Smooth muscle cell (in vitro differentiated cells): ENCODE data around the gene ATF6B. TPM values are rescaled to one million over a fixed set of nuclear protein-coding genes. Genes with fewer than 3 reads are reported as not detected.

Source experiments
- DNase-seq: peaks from one replicate; lab custom pipeline; 2025; ENCODE audit not compliant: unreplicated experiment; lab: John Stamatoyannopoulos, UW
- H2AFZ ChIP-seq: fragments of 200-600 bp; sonication (generic); 2 replicates; pipeline ENCODE4 v1.6.0; 2016; ENCODE audit warnings: antibody characterized with exemption, low read depth, mild to moderate bottlenecking
- H3F3A ChIP-seq: fragments of 200-600 bp; sonication (generic); 2 replicates; pipeline ENCODE4 v1.6.0; 2017; ENCODE audit warnings: antibody characterized with exemption, low read depth
- H3K27ac ChIP-seq: fragments of 200-600 bp; sonication (generic); 2 replicates; pipeline ENCODE4 v1.5.1; 2016; ENCODE audit warnings: low read depth, mild to moderate bottlenecking
- H3K27me3 ChIP-seq: fragments of 200-600 bp; sonication (generic); 2 replicates; pipeline ENCODE4 v1.6.1; 2016; ENCODE audit warnings: low read depth, mild to moderate bottlenecking
- H3K36me3 ChIP-seq: fragments of 200-600 bp; sonication (generic); 2 replicates; pipeline ENCODE4 v1.5.1; 2016; ENCODE audit warnings: low read depth
- H3K4me1 ChIP-seq: fragments of 200-600 bp; sonication (generic); 2 replicates; pipeline ENCODE4 v1.5.1; 2016; ENCODE audit warnings: low read depth
- H3K4me2 ChIP-seq: fragments of 200-600 bp; sonication (generic); 2 replicates; pipeline ENCODE4 v1.6.0; 2016; ENCODE audit warnings: mild to moderate bottlenecking
- H3K4me3 ChIP-seq: fragments of 200-600 bp; sonication (generic); 2 replicates; pipeline ENCODE4 v1.5.1; 2016; ENCODE audit warnings: mild to moderate bottlenecking
- H3K79me2 ChIP-seq: fragments of 200-600 bp; sonication (generic); 2 replicates; pipeline ENCODE4 v1.6.0; 2016; ENCODE audit warnings: low read depth, mild to moderate bottlenecking
- H3K9ac ChIP-seq: fragments of 200-600 bp; sonication (generic); 2 replicates; pipeline ENCODE4 v1.6.0; 2016; ENCODE audit warnings: low read depth
- H3K9me3 ChIP-seq: fragments of 200-600 bp; sonication (generic); replicated peaks from 2 replicates; pipeline ENCODE4 v1.5.1; 2016; ENCODE audit warnings: low read depth
- H4K20me1 ChIP-seq: fragments of 200-600 bp; sonication (generic); 2 replicates; pipeline ENCODE4 v1.6.0; 2016; ENCODE audit warnings: low read depth
- CTCF ChIP-seq: fragments of 200-600 bp; sonication (generic); IDR thresholded peaks from 2 replicates; pipeline ENCODE4 v1.5.1; 2017; ENCODE audit warnings: borderline replicate concordance, mild to moderate bottlenecking, antibody characterized with exemption; ENCODE audit not compliant: insufficient read depth, poor library complexity, severe bottlenecking
- WGBS: methylation state at CpG from one replicate; pipeline ENCODE4 v1.1.7; 2016; ENCODE audit warnings: low lambda C conversion rate; 5-methylcytosine and 5-hydroxymethylcytosine counted together
- polyA plus RNA-seq: library from polyadenylated mRNA; unstranded; fragments of >200 nt; fragmentation: Nextera tagmentation; extraction: Ambion mirVana; gene quantifications from 2 replicates; pipeline ENCODE4 v1.2.1, GENCODE V29; 2016
- total RNA-seq: library from RNA; depleted of rRNA; stranded (reverse); fragments of >200 nt; gene quantifications from 2 replicates; pipeline ENCODE4 v1.2.3, GENCODE V29; 2014

The ATF6B gene
- total and polyA plus RNA-seq, 2 experiments from 2014 or later, result 22.2 to 22.5 TPM

- Histone ChIP-seq H3K4me2 (no peak overlapping the region), H3K27ac (no peak overlapping the region), H3K36me3 (no peaks in the 10 kb centered on the region), H3F3A (peaks cover 17% of the 10 kb centered on the region), H3K4me3 (no peak overlapping the region), H3K9me3 (no peaks in the 10 kb centered on the region), H2AFZ (no peak overlapping the region), H4K20me1 (no peaks in the 10 kb centered on the region), H3K4me1 (peaks cover 15% of the 10 kb centered on the region), H3K27me3 (no peaks in the 10 kb centered on the region), H3K9ac (no peak overlapping the region), H3K79me2 (peaks cover 41% of the 10 kb centered on the region)
- DNase-seq, result no peak
- TF ChIP-seq CTCF, result no peak
- 68% methylated on average over 4 of the region's 4 CpGs for WGBS
Measured at GRCh38 chr6:32173051-32173727, 45.1 kb upstream of the ATF6B start.

- Histone ChIP-seq H4K20me1 (no peaks in the 10 kb centered on the region), H3F3A (peaks cover 9% of the 10 kb centered on the region), H3K36me3 (no peaks in the 10 kb centered on the region), H3K27me3 (no peaks in the 10 kb centered on the region), H3K79me2 (peaks cover 41% of the 10 kb centered on the region), H2AFZ (no peak overlapping the region), H3K4me2 (no peak overlapping the region), H3K9me3 (no peaks in the 10 kb centered on the region), H3K9ac (no peak overlapping the region), H3K4me1 (peaks cover 9% of the 10 kb centered on the region), H3K27ac (no peak overlapping the region), H3K4me3 (no peak overlapping the region)
- no peak for TF ChIP-seq CTCF
- no peak for DNase-seq
- 97% methylated on average over 6 of the region's 6 CpGs for WGBS
Measured at GRCh38 chr6:32171234-32171633, 43.2 kb upstream of the ATF6B start.

GRCh38 chr6:32170294-32170693 lies 42.2 kb upstream of the ATF6B start:
- no peak overlapping the region for H3K4me3 ChIP-seq
- H2AFZ ChIP-seq, result no peak overlapping the region
- H3K4me1 ChIP-seq, result peaks cover 8% of the 10 kb centered on the region
- H3F3A ChIP-seq, result peaks cover 8% of the 10 kb centered on the region
- H3K9ac ChIP-seq, result no peak overlapping the region
- 83% methylated on average over 11 of the region's 11 CpGs for WGBS
- H3K79me2 ChIP-seq, result peaks cover 35% of the 10 kb centered on the region
- DNase-seq, result no peak
- no peak for TF ChIP-seq CTCF
- no peak overlapping the region for H3K27ac ChIP-seq
- no peaks in the 10 kb centered on the region for H3K9me3 ChIP-seq
- no peaks in the 10 kb centered on the region for H3K36me3 ChIP-seq
- no peaks in the 10 kb centered on the region for H4K20me1 ChIP-seq
- no peak overlapping the region for H3K4me2 ChIP-seq
- H3K27me3 ChIP-seq, result no peaks in the 10 kb centered on the region
